Loucy (cell line): ENCODE measurements around the gene EFNA5.

Source experiments
- H2AFZ ChIP-seq: fragments of 200-600 bp; sonication (generic); 2 replicates; pipeline ENCODE4 v1.6.0; 2016; ENCODE audit warnings: antibody characterized with exemption, mild to moderate bottlenecking, low read length, moderate library complexity
- H3F3A ChIP-seq: fragments of 200-600 bp; 2 replicates; pipeline ENCODE4 v1.6.0; 2016; ENCODE audit warnings: antibody characterized with exemption, low read depth, mild to moderate bottlenecking
- H3K27me3 ChIP-seq: fragments of 200-600 bp; sonication (generic); 2 replicates; pipeline ENCODE4 v1.6.1; 2014; ENCODE audit warnings: low read length, mild to moderate bottlenecking; ENCODE audit not compliant: insufficient read depth, poor library complexity, severe bottlenecking
- H3K36me3 ChIP-seq: fragments of 200-600 bp; sonication (generic); 2 replicates; pipeline ENCODE4 v1.6.1; 2016; ENCODE audit warnings: low read length; ENCODE audit not compliant: insufficient read depth
- H3K4me1 ChIP-seq: fragments of 200-600 bp; sonication (generic); 2 replicates; pipeline ENCODE4 v1.5.1; 2014; ENCODE audit warnings: low read length, mild to moderate bottlenecking; ENCODE audit not compliant: insufficient read depth, poor library complexity, severe bottlenecking
- H3K4me2 ChIP-seq: fragments of 200-600 bp; sonication (generic); 2 replicates; pipeline ENCODE4 v1.6.0; 2014; ENCODE audit warnings: antibody characterized with exemption, low read length, low read depth, mild to moderate bottlenecking; ENCODE audit not compliant: poor library complexity, severe bottlenecking
- H3K4me3 ChIP-seq: fragments of 200-600 bp; sonication (generic); 2 replicates; pipeline ENCODE4 v1.5.1; 2014; ENCODE audit warnings: low read length, mild to moderate bottlenecking, mixed read lengths; ENCODE audit not compliant: poor library complexity, severe bottlenecking
- H3K79me2 ChIP-seq: fragments of 200-600 bp; sonication (generic); 2 replicates; pipeline ENCODE4 v1.6.1; 2014; ENCODE audit warnings: low read length; ENCODE audit not compliant: insufficient read depth
- H3K9ac ChIP-seq: fragments of 200-600 bp; sonication (generic); 2 replicates; pipeline ENCODE4 v1.6.0; 2014; ENCODE audit warnings: mild to moderate bottlenecking, low read depth, low read length, moderate library complexity; ENCODE audit not compliant: poor library complexity, severe bottlenecking
- H3K9me2 ChIP-seq: fragments of 200-600 bp; sonication (generic); replicated peaks from 2 replicates; pipeline ENCODE4 v1.6.1; 2016; ENCODE audit warnings: low read depth, low read length, mixed read lengths
- H3K9me3 ChIP-seq: fragments of 200-600 bp; sonication (generic); 2 replicates; pipeline ENCODE4 v1.6.1; 2014; ENCODE audit warnings: mild to moderate bottlenecking, antibody characterized with exemption, low read length, low read depth; ENCODE audit not compliant: insufficient read depth
- H4K20me1 ChIP-seq: fragments of 200-600 bp; sonication (generic); 2 replicates; pipeline ENCODE4 v1.6.0; 2014; ENCODE audit warnings: antibody characterized with exemption, low read length, mild to moderate bottlenecking; ENCODE audit not compliant: insufficient read depth, poor library complexity, severe bottlenecking
- CTCF ChIP-seq: fragments of 200-600 bp; sonication (generic); conservative IDR thresholded peaks from 2 replicates; pipeline ENCODE4 v1.5.1; 2014; ENCODE audit warnings: mild to moderate bottlenecking, antibody characterized with exemption, low read length
- EZH2phosphoT487 ChIP-seq: fragments of 200-600 bp; IDR thresholded peaks from 2 replicates; pipeline ENCODE4 v1.6.1; 2018; ENCODE audit warnings: antibody characterized with exemption, mild to moderate bottlenecking, moderate library complexity, borderline replicate concordance

EFNA5 gene

DNA sequence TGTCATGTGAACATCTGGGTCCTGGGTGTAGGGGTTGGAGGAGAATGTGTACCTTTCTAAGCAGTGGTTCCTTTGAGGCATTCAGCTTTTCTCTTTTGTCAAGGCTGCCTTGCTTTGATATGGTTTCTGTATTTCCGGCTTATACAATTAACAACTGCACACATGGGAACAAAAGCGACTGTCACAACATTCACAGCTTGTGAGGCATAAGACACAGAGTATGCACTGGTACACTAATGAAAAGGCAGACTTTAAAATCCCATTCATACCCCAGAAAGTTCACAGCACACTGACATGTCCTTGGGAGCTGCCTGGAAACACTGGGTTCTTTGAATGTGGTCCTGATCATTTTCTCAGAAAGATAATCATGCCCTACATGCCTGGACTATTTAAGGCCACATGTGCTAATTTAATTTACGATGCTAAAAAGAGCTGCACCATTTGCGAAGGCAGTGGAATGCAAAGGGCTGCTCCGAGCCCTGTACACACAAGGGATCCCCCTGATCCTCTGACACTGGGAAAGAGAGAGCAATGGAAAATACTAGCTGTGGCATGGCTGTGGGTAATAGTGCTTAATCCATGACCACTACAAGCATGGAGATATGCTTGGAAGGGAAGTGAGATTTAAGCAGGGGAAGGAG lies 131.8 kb downstream of the EFNA5 start:
- Histone ChIP-seq H3K9me3 (no peaks in the 10 kb centered on the region), H3K4me1 (peaks cover 10% of the 10 kb centered on the region)
- TF ChIP-seq EZH2phosphoT487 (no peak), CTCF (no peak)

DNA sequence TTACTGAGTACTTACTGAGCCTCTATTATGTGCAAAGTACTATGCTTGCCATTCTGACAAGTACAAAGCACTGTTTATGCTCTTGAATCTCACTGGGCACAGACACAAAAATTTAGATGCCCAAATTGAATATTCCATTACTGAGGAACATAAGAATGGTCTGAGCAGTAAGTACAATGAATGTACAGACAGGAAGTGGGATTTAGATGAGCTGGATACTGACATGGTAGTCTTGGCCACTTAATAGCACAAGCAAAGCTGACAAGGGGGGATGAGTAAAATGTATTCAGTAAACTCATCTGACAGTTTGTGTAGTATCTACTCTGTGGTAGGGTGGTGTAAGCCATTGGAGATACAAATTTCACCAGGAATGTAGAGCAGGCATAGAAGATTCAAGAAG lies 132.4 kb downstream of the EFNA5 start:
- Histone ChIP-seq H3K27me3 (no peaks in the 10 kb centered on the region), H3K4me1 (peaks cover 10% of the 10 kb centered on the region), H3K9me2 (no peaks in the 10 kb centered on the region), H2AFZ (no peak overlapping the region), H3K9me3 (no peaks in the 10 kb centered on the region), H3K79me2 (no peaks in the 10 kb centered on the region), H3K36me3 (no peaks in the 10 kb centered on the region), H3K9ac (no peak overlapping the region), H3K4me3 (peak overlapping the region; percentile 54), H3F3A (no peaks in the 10 kb centered on the region), H3K4me2 (peak overlapping the region; percentile 64), H4K20me1 (no peaks in the 10 kb centered on the region)
- TF ChIP-seq CTCF = no peak
- TF ChIP-seq EZH2phosphoT487 = no peak

More for the DNA sequence above, 131.8 kb downstream of the EFNA5 start:
- Histone ChIP-seq H4K20me1 (no peaks in the 10 kb centered on the region), H3K27me3 (no peaks in the 10 kb centered on the region), H3F3A (no peaks in the 10 kb centered on the region), H3K36me3 (no peaks in the 10 kb centered on the region), H3K9me2 (no peaks in the 10 kb centered on the region), H3K9ac (no peak overlapping the region), H3K4me3 (peak overlapping the region; percentile 54), H3K4me2 (peak overlapping the region; percentile 64), H3K79me2 (no peaks in the 10 kb centered on the region), H2AFZ (no peak overlapping the region)

DNA sequence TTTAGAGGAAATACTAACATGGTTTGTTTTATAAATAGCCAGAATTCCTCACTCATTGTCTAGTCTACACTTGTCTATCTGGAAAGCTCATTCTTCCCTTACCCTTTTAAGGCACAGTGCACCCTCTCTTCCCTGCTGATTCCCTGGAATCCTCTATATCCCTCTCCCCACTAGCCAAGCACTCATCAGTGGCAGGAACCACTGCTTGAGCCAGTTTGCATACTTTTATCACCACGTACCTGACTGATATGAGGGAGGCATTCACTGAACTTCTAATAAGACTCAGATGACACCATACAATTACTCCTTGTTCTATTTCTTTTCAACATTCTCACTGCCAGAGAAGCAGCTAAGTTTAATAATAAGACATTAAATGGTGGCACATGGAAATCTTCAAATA lies 134.9 kb downstream of the EFNA5 start:
- TF ChIP-seq EZH2phosphoT487 (no peak), CTCF (no peak)
- Histone ChIP-seq H3K9me3 (no peaks in the 10 kb centered on the region), H3K9ac (no peak overlapping the region), H3K9me2 (no peaks in the 10 kb centered on the region), H4K20me1 (no peaks in the 10 kb centered on the region), H3K27me3 (no peaks in the 10 kb centered on the region), H3K4me2 (no peak overlapping the region), H3K4me3 (no peak overlapping the region), H2AFZ (no peak overlapping the region), H3F3A (no peaks in the 10 kb centered on the region), H3K36me3 (no peaks in the 10 kb centered on the region), H3K79me2 (no peaks in the 10 kb centered on the region), H3K4me1 (peaks cover 10% of the 10 kb centered on the region)
